HFFc6 (cell line): ENCODE results near the gene NKD1. TPM values are rescaled to one million over a fixed set of nuclear protein-coding genes. Genes with fewer than 3 reads are reported as not detected.

Experiments
- DNase-seq: peaks from one replicate; pipeline ENCODE4 v3.0.0-alpha.2; 2018
- H3K27ac Mint-ChIP-seq: 2 replicates; pipeline ENCODE4 v1.8.0; 2020; ENCODE audit warnings: mild to moderate bottlenecking, mixed read lengths
- H3K27me3 Mint-ChIP-seq: 2 replicates; pipeline ENCODE4 v1.8.0; 2021; ENCODE audit warnings: mild to moderate bottlenecking, moderate library complexity, mixed read lengths; ENCODE audit not compliant: insufficient read depth
- H3K36me3 Mint-ChIP-seq: 2 replicates; pipeline ENCODE4 v1.8.0; 2021; ENCODE audit warnings: low read depth, mixed read lengths
- H3K4me1 Mint-ChIP-seq: 2 replicates; pipeline ENCODE4 v1.8.0; 2020; ENCODE audit warnings: low read depth, mixed read lengths
- H3K4me3 Mint-ChIP-seq: 2 replicates; pipeline ENCODE4 v1.8.0; 2020; ENCODE audit warnings: mild to moderate bottlenecking, moderate library complexity, mixed read lengths
- H3K9me3 Mint-ChIP-seq: 2 replicates; pipeline ENCODE4 v1.8.0; 2020; ENCODE audit warnings: mild to moderate bottlenecking, mixed read lengths
- total RNA-seq, 6 experiments: library from RNA; stranded (reverse); fragmentation: NEBNext Ultra II Directional; extraction: Animal tissue kit (Norgen Biotek cat#: 25700); gene quantifications; 2 replicates in 1 of 6; 3 replicates in 5 of 6; pipeline ENCODE4 v1.2.3, GENCODE V29; 2021
- TF ChIP-seq, protein P1 (sequence below): fragments of 200-600 bp; sonication (generic); IDR thresholded peaks from 2 replicates; pipeline ENCODE4 v1.5.0; 2021; ENCODE audit warnings: antibody characterized with exemption, mild to moderate bottlenecking

NKD1 gene
- total RNA-seq, 6 experiments from 2014 or later: not detected

DNA sequence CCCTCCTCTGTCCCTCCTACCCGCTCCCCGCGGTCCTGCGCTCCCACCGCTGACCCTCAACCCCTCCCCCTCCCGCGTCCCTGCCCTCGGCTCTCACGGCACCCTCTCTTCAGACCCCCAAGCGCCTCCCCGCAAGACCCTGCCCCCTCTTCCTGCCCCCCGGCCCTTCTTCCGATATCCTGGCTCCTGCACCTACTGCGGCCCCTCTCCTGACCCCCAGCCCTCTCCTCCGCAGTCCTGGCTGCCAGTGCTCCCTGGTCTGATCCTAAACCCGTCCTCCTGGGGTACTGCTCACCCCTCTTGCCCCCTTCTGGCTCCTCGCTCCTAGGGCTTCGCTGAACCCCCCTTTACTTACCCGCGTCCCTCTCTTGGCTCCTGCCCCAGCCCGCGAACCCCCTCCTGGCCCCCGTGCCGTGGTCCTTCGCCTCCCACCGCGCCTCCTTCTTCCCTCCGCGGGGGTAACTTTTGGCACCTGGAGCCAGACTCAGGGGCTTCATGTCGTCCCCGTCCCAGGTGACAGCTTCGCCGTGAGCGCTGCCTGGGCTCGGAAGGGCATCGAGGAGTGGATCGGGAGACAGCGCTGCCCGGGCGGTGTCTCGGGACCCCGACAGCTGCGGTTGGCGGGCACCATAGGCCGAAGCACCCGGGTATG, 839 bp downstream of the NKD1 start:
- peaks cover 53% of the 10 kb centered on the region for H3K27me3 Mint-ChIP-seq
- TF ChIP-seq, protein P1, sequence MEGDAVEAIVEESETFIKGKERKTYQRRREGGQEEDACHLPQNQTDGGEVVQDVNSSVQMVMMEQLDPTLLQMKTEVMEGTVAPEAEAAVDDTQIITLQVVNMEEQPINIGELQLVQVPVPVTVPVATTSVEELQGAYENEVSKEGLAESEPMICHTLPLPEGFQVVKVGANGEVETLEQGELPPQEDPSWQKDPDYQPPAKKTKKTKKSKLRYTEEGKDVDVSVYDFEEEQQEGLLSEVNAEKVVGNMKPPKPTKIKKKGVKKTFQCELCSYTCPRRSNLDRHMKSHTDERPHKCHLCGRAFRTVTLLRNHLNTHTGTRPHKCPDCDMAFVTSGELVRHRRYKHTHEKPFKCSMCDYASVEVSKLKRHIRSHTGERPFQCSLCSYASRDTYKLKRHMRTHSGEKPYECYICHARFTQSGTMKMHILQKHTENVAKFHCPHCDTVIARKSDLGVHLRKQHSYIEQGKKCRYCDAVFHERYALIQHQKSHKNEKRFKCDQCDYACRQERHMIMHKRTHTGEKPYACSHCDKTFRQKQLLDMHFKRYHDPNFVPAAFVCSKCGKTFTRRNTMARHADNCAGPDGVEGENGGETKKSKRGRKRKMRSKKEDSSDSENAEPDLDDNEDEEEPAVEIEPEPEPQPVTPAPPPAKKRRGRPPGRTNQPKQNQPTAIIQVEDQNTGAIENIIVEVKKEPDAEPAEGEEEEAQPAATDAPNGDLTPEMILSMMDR: no peak
- DNase-seq: no peak
- H3K4me1 Mint-ChIP-seq: no peaks in the 10 kb centered on the region
- no peaks in the 10 kb centered on the region for H3K9me3 Mint-ChIP-seq
- no peak overlapping the region for H3K4me3 Mint-ChIP-seq
- no peaks in the 10 kb centered on the region for H3K36me3 Mint-ChIP-seq
- no peak overlapping the region for H3K27ac Mint-ChIP-seq

DNA sequence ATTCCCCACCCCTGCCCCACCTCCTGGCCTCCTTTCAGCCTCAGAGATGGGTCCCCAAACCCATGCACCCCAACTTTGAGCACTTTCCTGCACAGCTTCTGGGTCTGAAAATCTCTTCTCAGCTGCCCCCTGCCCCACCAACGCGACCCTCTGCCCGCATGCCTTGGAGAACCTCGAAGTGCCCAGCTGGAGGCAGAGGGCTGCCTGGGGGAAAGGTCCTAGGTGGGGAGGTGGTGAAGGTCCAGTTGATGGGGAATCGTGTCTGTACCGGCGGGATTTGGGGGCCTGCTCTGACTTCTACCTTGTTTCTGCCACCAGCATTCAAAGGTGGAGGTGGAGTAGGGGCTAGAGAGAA, 1.3 kb downstream of the NKD1 start:
- H3K9me3 Mint-ChIP-seq: no peaks in the 10 kb centered on the region
- TF ChIP-seq, protein P1: no peak
- H3K4me1 Mint-ChIP-seq: no peaks in the 10 kb centered on the region
- peaks cover 49% of the 10 kb centered on the region for H3K27me3 Mint-ChIP-seq
- no peaks in the 10 kb centered on the region for H3K36me3 Mint-ChIP-seq
- H3K4me3 Mint-ChIP-seq: no peak overlapping the region
- no peak overlapping the region for H3K27ac Mint-ChIP-seq
- no peak for DNase-seq

DNA sequence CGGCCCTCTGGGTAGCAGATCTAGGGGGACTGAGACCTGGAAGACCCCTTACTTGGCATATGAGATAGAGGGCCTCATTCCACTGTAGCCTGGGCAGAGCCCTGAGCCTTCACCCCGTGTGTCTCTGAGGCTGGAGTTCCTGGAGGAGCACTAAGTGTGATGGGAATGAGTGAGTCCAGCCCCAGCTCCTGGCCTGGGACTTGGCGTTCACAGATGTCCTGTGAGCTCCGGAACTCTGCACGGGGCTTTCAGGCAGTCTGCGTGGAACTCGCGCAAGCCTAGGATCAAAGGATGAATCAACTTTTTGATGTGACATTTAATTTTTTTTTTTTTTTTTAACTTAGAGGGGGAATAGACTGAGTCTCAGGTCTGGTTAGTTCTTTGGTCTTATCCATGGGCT, 1.8 kb downstream of the NKD1 start:
- H3K27ac Mint-ChIP-seq: no peak overlapping the region
- TF ChIP-seq, protein P1: no peak

DNA sequence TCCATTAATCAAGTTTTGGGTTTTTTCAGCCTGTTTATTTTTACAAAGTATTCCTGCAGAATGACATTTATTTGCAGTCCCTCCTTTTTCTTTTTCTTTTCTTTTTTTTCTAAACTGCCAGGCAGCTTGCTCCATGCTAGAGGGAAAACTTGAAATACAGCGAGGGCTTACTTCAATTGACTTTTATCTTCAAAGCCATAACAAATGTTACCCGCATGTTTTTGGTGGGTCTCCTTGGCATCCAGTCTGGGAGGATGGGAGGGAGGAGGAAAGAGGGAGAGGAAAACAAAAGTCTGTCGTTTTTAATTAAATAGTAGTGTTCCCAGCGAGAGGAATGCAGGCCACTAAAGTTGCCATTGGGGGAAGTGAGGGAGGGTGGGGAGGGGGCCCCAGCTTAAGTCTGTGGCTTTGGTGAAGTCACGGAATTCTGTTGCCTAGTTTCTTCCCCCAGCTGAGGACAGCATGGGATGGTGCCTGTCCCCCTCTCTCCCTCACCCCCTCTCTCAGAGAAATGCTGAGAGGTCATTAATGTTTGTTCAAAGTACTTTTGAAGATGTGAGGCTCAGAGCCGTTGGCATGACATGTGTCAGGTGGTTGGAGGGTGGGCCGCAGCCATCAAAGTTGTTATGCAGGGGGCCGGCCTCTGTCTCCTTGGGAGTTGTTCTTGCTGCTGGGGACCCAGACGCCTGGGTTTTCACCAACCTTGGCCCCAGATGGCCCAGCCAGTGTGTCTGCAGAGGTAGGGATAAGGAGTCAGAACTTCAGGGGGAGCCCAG, 2.9 kb downstream of the NKD1 start:
- Mint-ChIP-seq H3K4me1 (no peaks in the 10 kb centered on the region), H3K9me3 (no peaks in the 10 kb centered on the region), H3K4me3 (no peak overlapping the region), H3K27me3 (peaks cover 43% of the 10 kb centered on the region), H3K27ac (no peak overlapping the region), H3K36me3 (no peaks in the 10 kb centered on the region)
- DNase-seq: no peak
- TF ChIP-seq, protein P1: no peak

More for the DNA sequence above, 1.8 kb downstream of the NKD1 start:
- DNase-seq: no peak
- no peaks in the 10 kb centered on the region for H3K9me3 Mint-ChIP-seq
- peaks cover 46% of the 10 kb centered on the region for H3K27me3 Mint-ChIP-seq
- H3K36me3 Mint-ChIP-seq: no peaks in the 10 kb centered on the region
- H3K4me3 Mint-ChIP-seq: no peak overlapping the region
- no peaks in the 10 kb centered on the region for H3K4me1 Mint-ChIP-seq

DNA sequence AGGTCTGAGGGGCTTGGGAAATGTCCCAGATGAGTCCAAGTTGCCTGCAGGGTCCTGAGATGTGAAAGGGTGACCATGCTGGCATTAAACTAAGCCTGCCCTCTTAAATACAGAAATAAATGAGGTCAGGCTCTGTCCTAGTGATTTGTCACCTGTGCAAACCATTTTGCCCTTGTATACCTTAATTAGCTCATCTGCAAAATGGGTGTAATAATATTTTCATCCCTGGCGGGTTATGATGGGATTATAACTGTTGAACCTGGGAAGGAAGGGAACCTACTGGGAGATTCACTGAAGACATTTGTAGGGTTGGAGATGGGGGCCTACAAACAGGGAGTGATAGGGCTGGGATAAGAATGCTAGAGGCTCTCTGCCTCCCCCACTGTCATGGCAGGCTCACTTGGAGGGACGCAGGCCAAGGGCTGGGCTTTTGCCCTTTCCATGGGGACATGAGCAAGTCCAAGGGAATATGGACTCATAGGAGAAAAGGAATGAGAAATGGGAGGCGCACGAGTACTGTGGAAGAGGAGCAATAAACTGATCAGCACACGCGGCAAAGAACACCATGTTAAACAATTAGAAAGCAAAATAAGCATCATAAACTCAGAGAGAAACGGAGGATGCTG, 4.4 kb downstream of the NKD1 start:
- TF ChIP-seq, protein P1: no peak
- peaks cover 46% of the 10 kb centered on the region for H3K27me3 Mint-ChIP-seq
- DNase-seq: no peak
- no peaks in the 10 kb centered on the region; the same call in 1 of the 2 replicates for H3K9me3 Mint-ChIP-seq
- no peak overlapping the region for H3K4me3 Mint-ChIP-seq
- H3K4me1 Mint-ChIP-seq: no peaks in the 10 kb centered on the region
- no peak overlapping the region for H3K27ac Mint-ChIP-seq
- no peaks in the 10 kb centered on the region for H3K36me3 Mint-ChIP-seq
